Tibial nerve (tissue), 4 donors: ENCODE results near the gene SLC43A3. TPM values are rescaled to one million over a fixed set of nuclear protein-coding genes. Genes with fewer than 3 reads are reported as not detected.

Experiments used
- DNase-seq, 2 donors: peaks; one replicate each; pipeline ENCODE4 v3.0.0-alpha.2; 2019; ENCODE audit warnings: low spot score in 2 of 2
- H3K27ac ChIP-seq, 4 donors: fragments of 200-600 bp; sonication (generic) in 3 of 4; one replicate each; pipeline ENCODE4 v1.5.1; 2017 to 2019; ENCODE audit warnings: mild to moderate bottlenecking in 1 of 4
- H3K27me3 ChIP-seq, 2 donors: fragments of 200-600 bp; sonication (generic) in 1 of 2; one replicate each; pipeline versions ENCODE4 v1.5.1 to v1.6.0; 2017 to 2019
- H3K36me3 ChIP-seq, 3 donors: fragments of 200-600 bp; sonication (generic); one replicate each; pipeline ENCODE4 v1.5.1; 2018 to 2019
- H3K4me1 ChIP-seq, 4 donors: fragments of 200-600 bp; sonication (generic) in 3 of 4; one replicate each; pipeline ENCODE4 v1.5.1; 2017 to 2019
- H3K4me3 ChIP-seq, 4 donors: fragments of 200-600 bp; sonication (generic) in 3 of 4; one replicate each; pipeline ENCODE4 v1.5.1; 2017 to 2019; ENCODE audit warnings: mild to moderate bottlenecking in 1 of 4, moderate library complexity in 1 of 4
- H3K9me3 ChIP-seq, 4 donors: fragments of 200-600 bp; sonication (generic) in 3 of 4; one replicate each; pipeline ENCODE4 v1.5.1; 2017 to 2019
- CTCF ChIP-seq, 5 experiments: fragments of 200-600 bp in 3 of 5; fragments of 450-650 bp in 2 of 5; sonication (generic) in 3 of 5; IDR thresholded peaks; one replicate each; pipeline ENCODE4 v1.5.1; 2016 to 2019; ENCODE audit warnings: antibody characterized with exemption in 5 of 5, mild to moderate bottlenecking in 3 of 5, moderate library complexity in 2 of 5
- EP300 ChIP-seq, 2 donors: sonication (generic); formaldehyde crosslinking; IDR thresholded peaks; one replicate each; pipeline ENCODE4 v1.6.1; 2017; ENCODE audit warnings: antibody characterized with exemption in 2 of 2, mild to moderate bottlenecking in 1 of 2
- POLR2A ChIP-seq, 2 donors: fragments of 450-650 bp; IDR thresholded peaks; one replicate each; pipeline ENCODE4 v1.6.1; 2017; ENCODE audit warnings: antibody characterized with exemption in 2 of 2, mild to moderate bottlenecking in 2 of 2, moderate library complexity in 2 of 2
- WGBS, 2 donors: methylation state at CpG; one replicate each; pipeline ENCODE4 v1.1.5; 2018; 5-methylcytosine and 5-hydroxymethylcytosine counted together
- total RNA-seq, 4 donors: library from RNA; depleted of rRNA; stranded (reverse); fragments of >200 nt; gene quantifications; one replicate each; pipeline ENCODE4 v1.1.0, GENCODE V29; 2016

Gene SLC43A3
- 100 to 1,000 TPM in 2 of 4 donors, 10 to 100 TPM in 2; 42.2 to 110 (median 94.7) TPM for total RNA-seq

- no peaks in the 10 kb centered on the region for H3K9me3 ChIP-seq
- peak within 1 kb of the TSS; percentile 34 to 68 (median 44) for H3K4me3 ChIP-seq
- WGBS, 2 donors = 2% methylated on average over 39 of the region's 39 CpGs
- peak within 1 kb of the TSS; percentile 87 to 97 (median 95) for H3K27ac ChIP-seq
- peaks cover 0 to 19% (median 0%) of the 10 kb centered on the region in 3 donors for H3K36me3 ChIP-seq
- TF ChIP-seq CTCF (IDR thresholded peaks at IDR 0.05) = no peak
- peak; percentile 13 to 78 for TF ChIP-seq EP300 (IDR thresholded peaks at IDR 0.05)
- peak in 1 of 2 donors; percentile 52 for TF ChIP-seq POLR2A (IDR thresholded peaks at IDR 0.05)
- H3K4me1 ChIP-seq = peaks cover 5 to 84% (median 43%) of the 10 kb centered on the region in 4 donors
- no peaks in the 10 kb centered on the region for H3K27me3 ChIP-seq
- peak; percentile 63 to 86 for DNase-seq
Measured at GRCh38 chr11:57426929-57427726, at the start of gene SLC43A3. TSS of gene SLC43A3 (minus strand) at chr11:57427121. CDS start at chr11:57426172, 949 bp downstream.

- Histone ChIP-seq H3K27me3 (peaks cover 0 to 75% of the 10 kb centered on the region in 2 donors), H3K4me1 (peaks cover 0 to 15% (median 8%) of the 10 kb centered on the region in 4 donors), H3K9me3 (no peaks in the 10 kb centered on the region), H3K36me3 (no peaks in the 10 kb centered on the region), H3K4me3 (peak overlapping the region; percentile 29 to 55 (median 47)), H3K27ac (peak overlapping the region in 2 of 4 donors; percentile 21 to 47)
- 2 to 11% methylated on average over 21 to 59 of the region's 80 CpGs for WGBS, 2 donors
- TF ChIP-seq EP300 (IDR thresholded peaks at IDR 0.05) = no peak
- TF ChIP-seq POLR2A (IDR thresholded peaks at IDR 0.05) = no peak
- TF ChIP-seq CTCF (IDR thresholded peaks at IDR 0.05) = no peak
- DNase-seq = no peak
Measured at GRCh38 chr11:57476047-57476756, 49.3 kb upstream of the SLC43A3 start.

GRCh38 chr11:57475671-57476046, 48.7 kb upstream of the SLC43A3 start:
- no peak for DNase-seq
- 58 to 70% methylated on average over 5 of the region's 5 CpGs for WGBS, 2 donors
- TF ChIP-seq CTCF (IDR thresholded peaks at IDR 0.05) = no peak
- TF ChIP-seq EP300 (IDR thresholded peaks at IDR 0.05) = no peak
- TF ChIP-seq POLR2A (IDR thresholded peaks at IDR 0.05) = no peak
- Histone ChIP-seq H3K27ac (no peak overlapping the region), H3K4me1 (peaks cover 0 to 15% (median 8%) of the 10 kb centered on the region in 4 donors), H3K4me3 (peak overlapping the region in 2 of 4 donors; percentile 52 to 55), H3K9me3 (no peaks in the 10 kb centered on the region), H3K36me3 (no peaks in the 10 kb centered on the region), H3K27me3 (peaks cover 0 to 70% of the 10 kb centered on the region in 2 donors)

- no peak for TF ChIP-seq EP300 (IDR thresholded peaks at IDR 0.05)
- TF ChIP-seq POLR2A (IDR thresholded peaks at IDR 0.05) = no peak
- no peak for TF ChIP-seq CTCF (IDR thresholded peaks at IDR 0.05)
- Histone ChIP-seq H3K9me3 (no peaks in the 10 kb centered on the region), H3K36me3 (no peaks in the 10 kb centered on the region), H3K4me1 (peaks cover 0 to 15% (median 8%) of the 10 kb centered on the region in 4 donors), H3K4me3 (no peak overlapping the region), H3K27ac (no peak overlapping the region), H3K27me3 (peaks cover 0 to 69% of the 10 kb centered on the region in 2 donors)
- WGBS, 2 donors = 30 to 38% methylated on average over 1 of the region's 1 CpG
- no peak for DNase-seq
Measured at GRCh38 chr11:57475191-57475590, 48.3 kb upstream of the SLC43A3 start.

- no peak for DNase-seq
- Histone ChIP-seq H3K27ac (no peak overlapping the region), H3K27me3 (peaks cover 0 to 69% of the 10 kb centered on the region in 2 donors), H3K36me3 (no peaks in the 10 kb centered on the region), H3K4me3 (no peak overlapping the region), H3K4me1 (peaks cover 0 to 15% (median 8%) of the 10 kb centered on the region in 4 donors), H3K9me3 (no peaks in the 10 kb centered on the region)
- WGBS, 2 donors = 60 to 73% methylated on average over 4 to 5 of the region's 5 CpGs
- TF ChIP-seq CTCF (IDR thresholded peaks at IDR 0.05) = no peak
- TF ChIP-seq EP300 (IDR thresholded peaks at IDR 0.05) = no peak
- no peak for TF ChIP-seq POLR2A (IDR thresholded peaks at IDR 0.05)
Measured at GRCh38 chr11:57474803-57475115, 47.8 kb upstream of the SLC43A3 start.
